WTC11 (cell line): ENCODE measurements around the gene RBM20.

Experiments used
- CTCF ChIP-seq: fragments of 200-600 bp; IDR thresholded peaks from 2 replicates; pipeline ENCODE4 v1.8.0; 2022; ENCODE audit warnings: antibody characterized with exemption
- E2F1 ChIP-seq: sonication (generic); formaldehyde crosslinking; IDR thresholded peaks from 2 replicates; pipeline ENCODE4 v1.8.0; 2022; ENCODE audit warnings: mild to moderate bottlenecking, missing genetic modification reagents

GRCh38 chr10:110764378-110764777 is 120.2 kb downstream of the RBM20 start:
- TF ChIP-seq E2F1 (CRISPR knock-in tag) (no peak), CTCF (no peak)
